ENCODE data around the gene FBXO31. TPM values are rescaled to one million over a fixed set of nuclear protein-coding genes. Genes with fewer than 3 reads are reported as not detected.
A peak's percentile ranks its signal among the peaks of the same experiment; 100 is the strongest.

The FBXO31 gene
- total RNA-seq, 6 donors from 2014 or later: 15.9 to 103 (median 31.4) TPM

DNA sequence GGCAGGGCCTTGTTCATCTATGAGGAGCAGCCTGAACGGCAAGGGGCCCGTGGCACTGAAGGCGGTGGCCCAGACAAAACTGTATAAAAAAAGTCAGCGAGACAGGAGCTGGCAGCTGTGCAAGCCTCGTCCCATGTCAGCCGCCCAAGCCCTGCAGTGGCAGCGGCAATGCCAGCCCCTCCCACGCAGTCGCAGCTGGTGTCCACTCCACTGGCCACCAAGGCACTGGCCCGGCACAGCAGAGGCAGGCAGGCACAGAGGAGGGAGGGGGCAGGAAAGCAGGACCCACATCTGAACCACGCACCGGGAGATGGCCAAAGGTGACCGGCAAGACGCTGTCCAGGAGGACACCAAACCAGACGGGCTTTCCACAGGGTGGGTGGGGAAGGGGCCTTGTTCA is 50.5 kb downstream of the FBXO31 start:
- no peak for TF ChIP-seq POLR2AphosphoS5 (IDR thresholded peaks at IDR 0.05)
- TF ChIP-seq, protein P1, sequence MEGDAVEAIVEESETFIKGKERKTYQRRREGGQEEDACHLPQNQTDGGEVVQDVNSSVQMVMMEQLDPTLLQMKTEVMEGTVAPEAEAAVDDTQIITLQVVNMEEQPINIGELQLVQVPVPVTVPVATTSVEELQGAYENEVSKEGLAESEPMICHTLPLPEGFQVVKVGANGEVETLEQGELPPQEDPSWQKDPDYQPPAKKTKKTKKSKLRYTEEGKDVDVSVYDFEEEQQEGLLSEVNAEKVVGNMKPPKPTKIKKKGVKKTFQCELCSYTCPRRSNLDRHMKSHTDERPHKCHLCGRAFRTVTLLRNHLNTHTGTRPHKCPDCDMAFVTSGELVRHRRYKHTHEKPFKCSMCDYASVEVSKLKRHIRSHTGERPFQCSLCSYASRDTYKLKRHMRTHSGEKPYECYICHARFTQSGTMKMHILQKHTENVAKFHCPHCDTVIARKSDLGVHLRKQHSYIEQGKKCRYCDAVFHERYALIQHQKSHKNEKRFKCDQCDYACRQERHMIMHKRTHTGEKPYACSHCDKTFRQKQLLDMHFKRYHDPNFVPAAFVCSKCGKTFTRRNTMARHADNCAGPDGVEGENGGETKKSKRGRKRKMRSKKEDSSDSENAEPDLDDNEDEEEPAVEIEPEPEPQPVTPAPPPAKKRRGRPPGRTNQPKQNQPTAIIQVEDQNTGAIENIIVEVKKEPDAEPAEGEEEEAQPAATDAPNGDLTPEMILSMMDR (IDR thresholded peaks at IDR 0.05): no peak
- no peak for TF ChIP-seq EP300 (IDR thresholded peaks at IDR 0.05)
- TF ChIP-seq POLR2A (IDR thresholded peaks at IDR 0.05): no peak
- H3K36me3 ChIP-seq: peaks cover 2 to 83% (median 64%) of the 10 kb centered on the region in 4 donors
- WGBS, 2 donors: 86 to 95% methylated on average over 13 to 15 of the region's 15 CpGs

GRCh38 chr16:87332150-87332549 is 51.4 kb downstream of the FBXO31 start:
- H3K27me3 ChIP-seq: no peaks in the 10 kb centered on the region
- ATAC-seq (ENCODE audit: low FRiP score in 2 of 2) (no peak), DNase-seq (peak in 1 of 2 donors; percentile 41)
- H3K4me1 ChIP-seq: no peaks in the 10 kb centered on the region
- peaks cover 2 to 81% (median 64%) of the 10 kb centered on the region in 4 donors for H3K36me3 ChIP-seq
- no peak overlapping the region for H3K4me3 ChIP-seq
- no peaks in the 10 kb centered on the region for H3K9me3 ChIP-seq
- H3K27ac ChIP-seq: no peak overlapping the region
- WGBS, 2 donors: 74 to 89% methylated on average over 7 to 10 of the region's 10 CpGs
- TF ChIP-seq POLR2AphosphoS5 (IDR thresholded peaks at IDR 0.05) (no peak), EP300 (IDR thresholded peaks at IDR 0.05) (no peak), POLR2A (IDR thresholded peaks at IDR 0.05) (no peak)
- TF ChIP-seq, protein P1 (IDR thresholded peaks at IDR 0.05): no peak

More for the DNA sequence above, 50.5 kb downstream of the FBXO31 start:
- Histone ChIP-seq H3K27me3 (no peaks in the 10 kb centered on the region), H3K4me3 (no peak overlapping the region), H3K9me3 (no peaks in the 10 kb centered on the region), H3K27ac (no peak overlapping the region), H3K4me1 (no peaks in the 10 kb centered on the region)
- peak in 1 of 2 donors; percentile 73 for DNase-seq
- ATAC-seq (ENCODE audit: low FRiP score in 2 of 2): no peak

GRCh38 chr16:87331241-87331801 is 52.3 kb downstream of the FBXO31 start:
- Histone ChIP-seq H3K9me3 (no peaks in the 10 kb centered on the region), H3K4me1 (no peaks in the 10 kb centered on the region), H3K36me3 (peaks cover 2 to 81% (median 63%) of the 10 kb centered on the region in 4 donors), H3K4me3 (no peak overlapping the region), H3K27me3 (no peaks in the 10 kb centered on the region), H3K27ac (no peak overlapping the region)
- TF ChIP-seq POLR2AphosphoS5 (IDR thresholded peaks at IDR 0.05): no peak
- no peak for TF ChIP-seq POLR2A (IDR thresholded peaks at IDR 0.05)
- no peak for TF ChIP-seq EP300 (IDR thresholded peaks at IDR 0.05)
- TF ChIP-seq, protein P1 (IDR thresholded peaks at IDR 0.05): no peak
- peak in 1 of 2 donors; percentile 73 for DNase-seq
- 91 to 93% methylated on average over 30 to 31 of the region's 31 CpGs for WGBS, 2 donors
- no peak for ATAC-seq (ENCODE audit: low FRiP score in 2 of 2)

DNA sequence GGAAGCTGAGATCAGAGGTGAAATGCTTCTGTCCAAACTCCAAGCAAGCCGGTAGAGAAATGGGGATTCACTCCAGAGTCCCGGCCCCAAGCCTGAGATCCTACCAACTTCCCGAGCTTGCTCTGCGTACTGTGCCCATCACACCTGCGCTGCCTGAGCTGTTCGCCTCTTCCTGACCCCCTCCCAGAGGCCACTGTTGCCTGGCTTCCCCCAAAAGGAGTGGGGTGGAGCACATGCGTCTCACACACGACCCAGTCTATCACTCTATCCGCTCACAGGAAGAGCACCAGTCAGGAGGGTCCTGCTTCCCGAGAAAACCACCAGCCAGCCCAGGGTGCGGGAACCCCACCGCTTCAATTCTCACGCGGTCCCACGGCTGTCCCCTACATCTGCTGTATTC is 52.9 kb downstream of the FBXO31 start:
- no peaks in the 10 kb centered on the region for H3K27me3 ChIP-seq
- peaks cover 2 to 74% (median 59%) of the 10 kb centered on the region in 4 donors for H3K36me3 ChIP-seq
- no peak for TF ChIP-seq EP300 (IDR thresholded peaks at IDR 0.05)
- no peak for TF ChIP-seq POLR2A (IDR thresholded peaks at IDR 0.05)
- TF ChIP-seq, protein P1 (IDR thresholded peaks at IDR 0.05): no peak
- no peak for TF ChIP-seq POLR2AphosphoS5 (IDR thresholded peaks at IDR 0.05)
- ATAC-seq (ENCODE audit: low FRiP score in 2 of 2) (no peak), DNase-seq (peak in 1 of 2 donors; percentile 27)
- H3K9me3 ChIP-seq: no peaks in the 10 kb centered on the region
- no peak overlapping the region for H3K27ac ChIP-seq
- H3K4me3 ChIP-seq: no peak overlapping the region
- no peaks in the 10 kb centered on the region for H3K4me1 ChIP-seq
- WGBS, 2 donors: 85 to 92% methylated on average over 11 to 15 of the region's 15 CpGs

DNA sequence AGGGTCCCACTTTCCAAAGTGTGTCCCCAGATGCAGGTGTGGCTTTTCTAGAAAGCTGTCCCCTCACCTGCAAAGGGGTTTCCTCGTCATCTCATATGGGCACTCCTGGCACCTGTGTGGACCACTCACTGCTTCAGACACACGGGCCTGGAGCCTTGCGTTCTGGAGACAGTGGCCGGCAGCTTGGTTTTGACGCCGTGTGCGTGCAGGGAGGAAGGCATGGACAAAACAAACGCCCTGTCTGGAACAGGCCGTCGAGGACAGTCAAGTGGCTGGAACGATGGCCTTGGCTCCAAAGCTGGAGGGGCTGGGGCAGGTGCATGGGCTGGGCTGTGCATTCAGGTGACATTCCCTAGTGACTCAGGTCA is 53.3 kb downstream of the FBXO31 start:
- H3K27ac ChIP-seq: no peak overlapping the region
- no peak for ATAC-seq (ENCODE audit: low FRiP score in 2 of 2)
- H3K4me1 ChIP-seq: no peaks in the 10 kb centered on the region
- WGBS, 2 donors: 84 to 91% methylated on average over 9 to 11 of the region's 11 CpGs
- no peaks in the 10 kb centered on the region for H3K27me3 ChIP-seq
- DNase-seq: peak in 1 of 2 donors; percentile 36
- H3K36me3 ChIP-seq: peaks cover 2 to 70% (median 55%) of the 10 kb centered on the region in 4 donors
- no peak overlapping the region for H3K4me3 ChIP-seq
- H3K9me3 ChIP-seq: no peaks in the 10 kb centered on the region
- TF ChIP-seq EP300 (IDR thresholded peaks at IDR 0.05): no peak
- no peak for TF ChIP-seq POLR2A (IDR thresholded peaks at IDR 0.05)
